NB4 (cell line): ENCODE data around the gene SLC39A10.

Experiments
- CTCF ChIP-seq: IDR thresholded peaks from one replicate; pipeline ENCODE4 v1.5.1; 2012; ENCODE audit warnings: low read depth, low read length
- POLR2A ChIP-seq: IDR thresholded peaks from 2 replicates; pipeline ENCODE4 v1.6.1; 2011; ENCODE audit warnings: mild to moderate bottlenecking; ENCODE audit not compliant: insufficient read length; ENCODE audit errors: extremely low read depth

GRCh38 chr2:195639959-195640358 lies 17.1 kb upstream of the SLC39A10 start:
- no peak for TF ChIP-seq CTCF
- TF ChIP-seq POLR2A, result no peak
